Endothelial cell (in vitro differentiated cells): ENCODE results near the gene RER1. TPM values are rescaled to one million over a fixed set of nuclear protein-coding genes. Genes with fewer than 3 reads are reported as not detected.

ENCODE experiments used
- DNase-seq: peaks from one replicate; pipeline ENCODE4 v3.0.0; 2021; ENCODE audit warnings: low spot score
- H3K27ac Mint-ChIP-seq: one replicate; pipeline ENCODE4 v1.8.0; 2021; ENCODE audit warnings: mixed read lengths, inconsistent platforms; ENCODE audit not compliant: unreplicated experiment
- H3K27me3 Mint-ChIP-seq: one replicate; pipeline ENCODE4 v1.8.0; 2021; ENCODE audit warnings: mild to moderate bottlenecking, moderate library complexity, mixed read lengths, inconsistent platforms; ENCODE audit not compliant: unreplicated experiment
- H3K36me3 Mint-ChIP-seq: one replicate; pipeline ENCODE4 v1.8.0; 2021; ENCODE audit warnings: mild to moderate bottlenecking, low read depth, mixed read lengths, inconsistent platforms; ENCODE audit not compliant: unreplicated experiment
- H3K4me1 Mint-ChIP-seq: one replicate; pipeline ENCODE4 v1.8.0; 2021; ENCODE audit warnings: mild to moderate bottlenecking, mixed read lengths, inconsistent platforms; ENCODE audit not compliant: unreplicated experiment
- H3K4me3 Mint-ChIP-seq: one replicate; pipeline ENCODE4 v1.8.0; 2021; ENCODE audit warnings: mild to moderate bottlenecking, mixed read lengths, inconsistent platforms; ENCODE audit not compliant: unreplicated experiment
- H3K9me3 Mint-ChIP-seq: one replicate; pipeline ENCODE4 v1.8.0; 2021; ENCODE audit warnings: mixed read lengths, inconsistent platforms; ENCODE audit not compliant: unreplicated experiment
- CTCF ChIP-seq: fragments of 200-600 bp; sonication (generic); IDR thresholded peaks from one replicate; pipeline ENCODE4 v1.5.0; 2021; ENCODE audit warnings: antibody characterized with exemption; ENCODE audit not compliant: unreplicated experiment
- total RNA-seq: library from RNA; stranded (reverse); fragmentation: NEBNext Ultra II Directional; extraction: Animal tissue kit (Norgen Biotek cat#: 25700); gene quantifications from one replicate; pipeline ENCODE4 v1.2.1, GENCODE V29; 2021; ENCODE audit not compliant: unreplicated experiment

RER1 gene
- total RNA-seq, 1 donor from 2014 or later = 141 TPM

- no peak for DNase-seq
- Mint-ChIP-seq H3K36me3 (no peaks in the 10 kb centered on the region), H3K9me3 (no peaks in the 10 kb centered on the region), H3K27me3 (peaks cover 7% of the 10 kb centered on the region), H3K4me3 (no peak overlapping the region), H3K27ac (no peak overlapping the region), H3K4me1 (no peaks in the 10 kb centered on the region)
- TF ChIP-seq CTCF = no peak
These were observed 39.9 kb upstream of the RER1 start for GRCh38 chr1:2351723-2352122.

DNA sequence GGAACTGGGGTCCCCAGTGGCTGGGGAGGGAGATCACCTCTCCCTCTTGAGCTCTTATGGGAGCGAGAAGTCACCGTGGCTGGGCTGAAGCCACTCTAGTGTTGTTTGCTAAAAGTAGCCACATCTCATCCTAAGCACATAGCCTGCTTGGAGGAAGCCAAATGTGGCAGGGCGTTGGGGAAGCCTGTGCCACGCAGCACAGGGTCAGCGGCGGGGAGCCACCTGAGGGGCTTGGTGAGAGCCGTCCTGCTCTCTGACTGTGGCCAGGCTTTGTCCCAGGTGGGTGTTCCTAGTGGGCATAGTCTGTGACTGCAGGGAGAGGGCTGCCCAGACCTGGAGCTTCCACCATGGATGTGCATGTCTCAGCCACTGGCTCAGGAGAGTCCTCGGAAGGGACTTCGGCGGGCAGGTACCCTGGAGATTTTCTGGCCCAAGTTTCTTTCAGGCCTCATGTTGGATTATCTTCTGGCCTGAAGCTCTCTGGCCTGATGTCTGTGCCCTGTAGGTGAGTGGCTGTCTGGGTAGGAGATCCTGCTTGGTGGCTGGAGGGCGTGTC is 39.2 kb upstream of the RER1 start:
- DNase-seq = no peak
- TF ChIP-seq CTCF = no peak
- Mint-ChIP-seq H3K4me1 (no peaks in the 10 kb centered on the region), H3K4me3 (no peak overlapping the region), H3K27me3 (peaks cover 7% of the 10 kb centered on the region), H3K27ac (no peak overlapping the region), H3K9me3 (no peaks in the 10 kb centered on the region), H3K36me3 (no peaks in the 10 kb centered on the region)

DNA sequence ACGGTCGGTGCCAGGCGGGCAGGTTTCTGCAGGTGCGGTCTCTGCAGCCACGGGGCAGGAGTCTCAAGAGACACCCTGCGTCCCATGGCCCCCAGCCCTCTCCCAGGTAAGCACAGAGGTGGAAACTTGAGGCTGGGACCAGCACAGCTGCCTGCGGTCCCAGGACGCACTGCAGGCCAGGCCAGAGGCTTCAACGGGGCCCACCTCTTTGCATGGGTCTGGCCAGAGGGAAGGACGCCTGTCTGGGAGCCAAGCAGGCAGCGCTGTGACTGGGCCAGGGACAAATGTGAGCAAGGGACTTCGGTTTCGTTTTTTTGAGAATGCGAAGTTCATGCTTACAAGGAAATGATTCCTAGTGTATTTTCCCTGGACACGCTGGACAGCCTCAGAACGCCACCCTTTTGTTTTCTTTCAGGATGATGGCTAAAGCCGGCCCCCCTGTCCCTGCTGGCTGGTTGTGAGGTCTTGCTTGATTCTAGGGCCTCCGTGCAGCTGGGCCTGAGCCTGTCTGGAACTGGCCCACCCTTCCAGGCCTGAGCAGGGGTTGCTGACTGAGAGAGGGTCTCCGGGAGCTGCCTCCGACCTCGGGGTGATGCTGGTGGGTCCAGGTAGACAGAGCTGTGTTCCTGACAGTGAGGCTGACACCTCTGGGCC is 38.6 kb upstream of the RER1 start:
- no peaks in the 10 kb centered on the region for H3K36me3 Mint-ChIP-seq
- no peaks in the 10 kb centered on the region for H3K4me1 Mint-ChIP-seq
- H3K27ac Mint-ChIP-seq = no peak overlapping the region
- no peak for TF ChIP-seq CTCF
- no peaks in the 10 kb centered on the region for H3K9me3 Mint-ChIP-seq
- H3K27me3 Mint-ChIP-seq = peaks cover 7% of the 10 kb centered on the region
- DNase-seq = no peak
- H3K4me3 Mint-ChIP-seq = no peak overlapping the region

DNA sequence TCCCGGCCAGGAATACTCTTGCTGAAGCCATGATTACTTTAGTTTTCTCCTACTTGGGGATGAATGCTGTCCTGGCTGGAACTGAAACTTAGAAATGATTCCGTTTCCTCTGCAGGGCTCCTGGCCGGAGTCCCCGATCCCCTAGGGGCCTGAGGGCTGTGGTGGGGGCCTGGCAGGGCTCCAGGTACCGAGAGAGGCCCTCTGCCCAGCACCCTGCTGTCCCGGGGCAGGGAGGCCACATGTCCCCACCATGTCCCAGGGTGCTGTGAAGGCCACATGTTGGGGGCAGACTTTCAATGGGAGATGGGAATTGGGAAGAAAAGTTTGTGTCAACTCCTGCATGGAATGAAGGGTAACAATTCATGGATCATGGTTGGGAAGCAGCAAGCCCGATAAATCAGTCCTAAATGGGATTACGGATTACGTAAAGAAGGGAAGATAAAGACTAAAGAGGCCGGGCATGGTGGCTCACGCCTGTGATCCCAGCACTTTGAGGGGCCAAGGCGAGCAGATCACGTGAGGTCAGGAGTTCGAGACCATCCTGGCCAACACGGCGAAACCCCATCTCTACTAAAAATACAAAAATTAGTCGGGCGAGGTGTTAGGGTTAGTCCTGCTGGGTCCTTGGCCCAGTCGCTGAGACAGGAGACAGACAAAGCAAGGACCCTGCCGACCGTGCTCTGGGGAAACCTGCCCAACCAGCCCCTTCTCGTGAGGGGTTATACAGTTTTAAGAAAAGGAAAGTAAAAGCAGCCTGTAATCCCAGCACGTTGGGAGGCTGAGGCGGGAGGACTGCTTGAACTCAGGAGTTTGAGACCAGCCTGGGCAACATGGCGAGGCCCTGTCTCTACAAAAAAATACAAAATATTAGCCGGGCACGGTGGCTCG is 37.8 kb upstream of the RER1 start:
- Mint-ChIP-seq H3K4me1 (no peaks in the 10 kb centered on the region), H3K27me3 (peaks cover 7% of the 10 kb centered on the region), H3K36me3 (no peaks in the 10 kb centered on the region), H3K4me3 (no peak overlapping the region), H3K27ac (no peak overlapping the region), H3K9me3 (no peaks in the 10 kb centered on the region)
- DNase-seq = no peak
- TF ChIP-seq CTCF = no peak
